ENCODE results near the gene CKMT1B.
"Not testable (repeated sequence)": the region's sequence is repeated elsewhere in the genome, so short reads cannot be mapped to it uniquely, and the experiment has no call there.

The CKMT1B gene

DNA sequence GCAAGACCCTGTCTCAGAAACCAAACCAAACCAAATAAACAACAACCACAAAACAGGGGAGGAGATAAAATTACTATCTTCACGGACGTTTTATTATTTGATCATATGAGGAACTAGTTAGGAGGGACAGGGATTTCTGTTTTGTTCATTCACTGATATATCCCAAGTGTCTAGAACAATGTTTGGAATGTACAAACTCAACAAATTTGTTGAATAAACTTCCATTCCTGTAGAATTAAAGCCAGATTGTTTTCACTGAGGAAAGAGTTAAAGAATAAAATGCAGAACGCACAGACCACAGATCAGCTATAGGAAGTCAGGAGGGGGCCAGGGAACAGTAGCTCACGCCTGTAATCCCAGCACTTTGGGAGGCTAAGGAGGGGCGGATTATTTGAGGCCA is 31.3 kb downstream of the CKMT1B start:
- FAIRE-seq (no peak), DNase-seq (ENCODE audit: extremely low spot score, insufficient read length, low read depth) (no peak)

DNA sequence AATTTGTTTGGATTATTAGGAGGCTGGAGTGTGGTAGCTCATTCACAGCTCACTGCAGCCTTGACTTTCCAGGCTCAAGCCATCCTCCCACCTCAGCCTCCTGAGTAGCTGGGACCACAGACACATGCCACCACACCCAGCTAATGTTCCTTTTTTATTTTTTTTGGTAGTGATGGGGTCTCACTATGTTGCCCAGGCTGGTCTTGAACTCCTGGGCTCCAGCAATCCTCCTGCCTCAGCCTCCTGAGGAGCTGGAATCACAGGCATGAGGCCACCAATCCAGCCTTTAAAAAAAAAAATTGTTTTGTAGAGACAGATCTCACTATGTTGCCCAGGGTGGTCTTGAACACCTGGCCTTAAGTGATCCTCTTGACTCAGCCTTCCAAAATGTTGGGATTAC is 33.1 kb downstream of the CKMT1B start:
- not testable (repeated sequence) for FAIRE-seq; DNase-seq (ENCODE audit: extremely low spot score, insufficient read length, low read depth)

- DNase-seq (ENCODE audit: extremely low spot score, insufficient read length, low read depth), result not testable (repeated sequence)
- peak; percentile 75 for FAIRE-seq
Measured at GRCh38 chr15:43638464-43639204, 44.8 kb downstream of the CKMT1B start.

All from GM18507 (cell line).